Thoracic aorta (tissue), 2 donors: ENCODE results near the gene ABCA3. TPM values are rescaled to one million over a fixed set of nuclear protein-coding genes. Genes with fewer than 3 reads are reported as not detected.

Source experiments
- ATAC-seq: fragments of 150-250 bp; one replicate; pipeline ENCODE4 v1.8.0; 2017; ENCODE audit warnings: low read depth; ENCODE audit not compliant: insufficient number of reproducible peaks, low FRiP score
- DNase-seq: peaks from one replicate; pipeline ENCODE4 v3.0.0-alpha.2; 2020; ENCODE audit warnings: low spot score
- H3K27ac ChIP-seq, 2 donors: fragments of 200-600 bp; sonication (generic); 1 replicate in 1 of 2; 2 replicates in 1 of 2; pipeline ENCODE4 v1.5.1; 2016; ENCODE audit warnings: mild to moderate bottlenecking in 2 of 2, moderate library complexity in 2 of 2
- H3K27me3 ChIP-seq: fragments of 200-600 bp; sonication (generic); replicated peaks from 2 replicates; pipeline ENCODE4 v1.6.0; 2016; ENCODE audit warnings: mild to moderate bottlenecking; ENCODE audit not compliant: insufficient read depth
- H3K36me3 ChIP-seq: fragments of 200-600 bp; sonication (generic); one replicate; pipeline ENCODE4 v1.5.1; 2016
- H3K4me1 ChIP-seq, 2 donors: fragments of 200-600 bp; sonication (generic); 1 replicate in 1 of 2; 2 replicates in 1 of 2; pipeline versions ENCODE4 v1.5.1 to v1.6.0; 2016; ENCODE audit warnings: low read depth in 2 of 2, mild to moderate bottlenecking in 1 of 2; ENCODE audit not compliant: control insufficient read depth in 1 of 2
- H3K4me3 ChIP-seq: fragments of 200-600 bp; sonication (generic); 2 replicates; pipeline ENCODE4 v1.5.1; 2016; ENCODE audit warnings: mild to moderate bottlenecking
- H3K9me3 ChIP-seq: fragments of 200-600 bp; sonication (generic); 2 replicates; pipeline ENCODE4 v1.5.1; 2016
- total RNA-seq, 2 donors: library from RNA; depleted of rRNA; stranded (reverse); fragments of >200 nt; gene quantifications; one replicate each; pipeline versions ENCODE4 v1.1.0 to v1.2.3, GENCODE V29; 2016
- TF ChIP-seq, protein P1 (sequence below): fragments of 200-600 bp; sonication (generic); IDR thresholded peaks from one replicate; pipeline ENCODE4 v1.5.1; 2019; ENCODE audit warnings: antibody characterized with exemption

The ABCA3 gene
- total RNA-seq, 2 donors from 2014 or later: 16.4 to 25.2 TPM

DNA sequence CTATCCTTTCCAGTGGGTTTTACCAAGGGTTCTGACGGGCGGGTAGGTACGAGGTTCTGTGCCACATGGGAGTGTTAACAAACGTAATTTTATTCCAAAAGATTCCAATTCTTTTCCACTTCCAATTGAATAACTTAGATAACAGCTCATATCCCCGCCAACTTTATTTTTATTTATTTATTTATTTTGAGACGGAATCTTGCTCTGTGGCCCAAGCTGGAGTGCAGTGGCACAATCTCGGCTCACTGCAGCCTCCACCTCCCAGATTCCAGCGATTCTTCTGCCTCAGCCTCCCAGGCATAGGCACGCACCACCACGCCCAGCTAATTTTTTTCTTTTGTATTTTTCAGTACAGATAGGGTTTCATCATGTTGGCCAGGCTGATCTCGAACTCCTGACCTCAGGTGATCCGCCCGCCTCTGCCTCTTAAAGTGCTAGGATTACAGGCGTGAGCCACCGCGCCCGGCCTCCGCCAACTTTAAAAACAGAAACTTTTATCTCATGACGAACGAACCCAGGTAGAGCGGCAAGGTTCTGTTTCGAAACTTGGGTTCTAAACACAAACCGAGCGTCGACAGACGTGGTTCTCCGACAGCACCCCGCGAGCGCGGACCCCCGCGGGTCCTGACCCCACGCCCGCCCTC is 89.8 kb downstream of the ABCA3 start:
- Histone ChIP-seq H3K4me3 (peak overlapping the region; percentile 81), H3K27ac (peak overlapping the region; percentile 72 to 76), H3K9me3 (no peaks in the 10 kb centered on the region), H3K27me3 (no peaks in the 10 kb centered on the region), H3K4me1 (peaks cover 12 to 19% of the 10 kb centered on the region in 2 donors), H3K36me3 (peaks cover 35% of the 10 kb centered on the region)
- ATAC-seq (no peak), DNase-seq (no peak)
- TF ChIP-seq, protein P1, sequence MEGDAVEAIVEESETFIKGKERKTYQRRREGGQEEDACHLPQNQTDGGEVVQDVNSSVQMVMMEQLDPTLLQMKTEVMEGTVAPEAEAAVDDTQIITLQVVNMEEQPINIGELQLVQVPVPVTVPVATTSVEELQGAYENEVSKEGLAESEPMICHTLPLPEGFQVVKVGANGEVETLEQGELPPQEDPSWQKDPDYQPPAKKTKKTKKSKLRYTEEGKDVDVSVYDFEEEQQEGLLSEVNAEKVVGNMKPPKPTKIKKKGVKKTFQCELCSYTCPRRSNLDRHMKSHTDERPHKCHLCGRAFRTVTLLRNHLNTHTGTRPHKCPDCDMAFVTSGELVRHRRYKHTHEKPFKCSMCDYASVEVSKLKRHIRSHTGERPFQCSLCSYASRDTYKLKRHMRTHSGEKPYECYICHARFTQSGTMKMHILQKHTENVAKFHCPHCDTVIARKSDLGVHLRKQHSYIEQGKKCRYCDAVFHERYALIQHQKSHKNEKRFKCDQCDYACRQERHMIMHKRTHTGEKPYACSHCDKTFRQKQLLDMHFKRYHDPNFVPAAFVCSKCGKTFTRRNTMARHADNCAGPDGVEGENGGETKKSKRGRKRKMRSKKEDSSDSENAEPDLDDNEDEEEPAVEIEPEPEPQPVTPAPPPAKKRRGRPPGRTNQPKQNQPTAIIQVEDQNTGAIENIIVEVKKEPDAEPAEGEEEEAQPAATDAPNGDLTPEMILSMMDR: no peak

- no peaks in the 10 kb centered on the region for H3K27me3 ChIP-seq
- no peak overlapping the region for H3K27ac ChIP-seq
- peaks cover 7 to 11% of the 10 kb centered on the region in 2 donors for H3K4me1 ChIP-seq
- TF ChIP-seq, protein P1: no peak
- H3K4me3 ChIP-seq: no peak overlapping the region
- ATAC-seq: no peak
- H3K9me3 ChIP-seq: no peaks in the 10 kb centered on the region
- H3K36me3 ChIP-seq: peaks cover 41% of the 10 kb centered on the region
- no peak for DNase-seq
Observed at GRCh38 chr16:2246301-2246885, 94.1 kb downstream of the ABCA3 start.

DNA sequence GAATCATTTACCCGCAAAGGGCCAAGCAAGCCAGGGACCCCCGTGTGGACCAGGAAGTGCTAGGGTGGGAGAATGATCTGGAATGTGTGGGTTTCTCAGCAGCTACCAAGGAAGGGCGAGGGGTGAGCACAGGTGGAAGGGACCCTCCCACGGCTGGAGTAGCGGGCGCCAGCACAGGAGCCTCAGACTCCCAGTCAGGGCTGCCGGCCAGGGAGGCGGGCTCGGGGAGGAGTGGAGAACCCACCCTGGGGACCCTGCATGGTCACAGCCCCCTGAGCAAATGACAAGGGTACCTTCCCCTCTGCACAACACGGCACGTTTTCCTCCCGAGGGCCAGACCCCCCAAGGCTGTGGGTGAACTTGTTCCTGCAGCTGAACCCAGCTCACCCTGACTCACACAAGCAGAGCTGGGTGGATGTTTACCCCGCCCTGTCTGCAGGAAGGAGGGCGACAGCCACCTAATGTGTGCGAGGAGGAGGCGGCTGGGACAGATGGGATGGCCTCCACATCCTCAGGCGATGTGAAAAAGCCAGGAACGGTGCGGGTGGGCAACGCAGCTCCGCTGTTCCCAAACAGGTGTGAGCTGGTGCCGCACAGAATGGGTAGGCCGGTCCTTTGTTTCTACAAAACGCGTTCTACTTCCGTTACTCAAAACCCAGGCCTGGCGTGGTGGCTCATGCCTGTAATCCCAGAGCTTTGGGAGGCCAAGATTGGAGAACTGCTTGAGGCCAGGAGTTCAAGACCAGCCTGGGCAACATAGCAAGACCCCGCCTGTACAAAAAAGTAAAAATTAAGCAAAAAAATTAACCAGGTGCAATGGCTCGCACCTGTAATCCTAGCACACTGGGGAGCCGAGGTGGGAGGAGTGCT is 95.4 kb downstream of the ABCA3 start:
- Histone ChIP-seq H3K27ac (no peak overlapping the region), H3K4me3 (no peak overlapping the region), H3K4me1 (peaks cover under 1 to 3% of the 10 kb centered on the region in 2 donors), H3K9me3 (no peaks in the 10 kb centered on the region), H3K36me3 (peaks cover 41% of the 10 kb centered on the region), H3K27me3 (no peaks in the 10 kb centered on the region)
- ATAC-seq (no peak), DNase-seq (no peak)
- TF ChIP-seq, protein P1: no peak

GRCh38 chr16:2244301-2244700 is 96.2 kb downstream of the ABCA3 start:
- no peak for ATAC-seq
- TF ChIP-seq, protein P1: no peak
- no peaks in the 10 kb centered on the region for H3K9me3 ChIP-seq
- H3K36me3 ChIP-seq: peaks cover 41% of the 10 kb centered on the region
- no peak overlapping the region for H3K4me3 ChIP-seq
- no peak for DNase-seq
- no peak overlapping the region for H3K27ac ChIP-seq
- no peaks in the 10 kb centered on the region for H3K4me1 ChIP-seq
- no peaks in the 10 kb centered on the region for H3K27me3 ChIP-seq

DNA sequence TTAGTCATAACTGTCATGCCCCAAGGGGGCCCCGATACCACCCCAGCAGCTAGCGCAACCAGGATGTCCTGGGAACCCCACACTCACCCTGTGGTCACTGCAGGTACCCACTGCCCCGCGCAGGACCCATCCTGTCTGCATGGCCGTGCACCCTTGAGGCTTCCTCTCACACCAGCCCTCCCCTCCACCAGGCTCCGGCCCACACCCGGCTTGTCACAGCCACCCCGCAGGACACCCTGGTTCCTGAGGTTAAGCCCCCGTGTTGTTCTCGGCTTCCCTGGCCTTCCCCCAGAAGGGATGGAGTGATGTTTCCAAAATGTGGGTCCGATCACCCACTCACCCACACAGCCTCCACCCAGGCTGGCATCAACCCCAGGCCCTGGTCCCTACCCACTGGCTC is 96.7 kb downstream of the ABCA3 start:
- no peak overlapping the region for H3K4me3 ChIP-seq
- peaks cover 41% of the 10 kb centered on the region for H3K36me3 ChIP-seq
- ATAC-seq (no peak), DNase-seq (no peak)
- H3K27me3 ChIP-seq: no peaks in the 10 kb centered on the region
- H3K27ac ChIP-seq: no peak overlapping the region
- TF ChIP-seq, protein P1: no peak
- H3K9me3 ChIP-seq: no peaks in the 10 kb centered on the region
- no peaks in the 10 kb centered on the region for H3K4me1 ChIP-seq
